ENCODE measurements around the gene OR2C1.

GRCh38 chr16:3401719-3402397, 46.2 kb downstream of the OR2C1 start:
- TF ChIP-seq, protein P1, sequence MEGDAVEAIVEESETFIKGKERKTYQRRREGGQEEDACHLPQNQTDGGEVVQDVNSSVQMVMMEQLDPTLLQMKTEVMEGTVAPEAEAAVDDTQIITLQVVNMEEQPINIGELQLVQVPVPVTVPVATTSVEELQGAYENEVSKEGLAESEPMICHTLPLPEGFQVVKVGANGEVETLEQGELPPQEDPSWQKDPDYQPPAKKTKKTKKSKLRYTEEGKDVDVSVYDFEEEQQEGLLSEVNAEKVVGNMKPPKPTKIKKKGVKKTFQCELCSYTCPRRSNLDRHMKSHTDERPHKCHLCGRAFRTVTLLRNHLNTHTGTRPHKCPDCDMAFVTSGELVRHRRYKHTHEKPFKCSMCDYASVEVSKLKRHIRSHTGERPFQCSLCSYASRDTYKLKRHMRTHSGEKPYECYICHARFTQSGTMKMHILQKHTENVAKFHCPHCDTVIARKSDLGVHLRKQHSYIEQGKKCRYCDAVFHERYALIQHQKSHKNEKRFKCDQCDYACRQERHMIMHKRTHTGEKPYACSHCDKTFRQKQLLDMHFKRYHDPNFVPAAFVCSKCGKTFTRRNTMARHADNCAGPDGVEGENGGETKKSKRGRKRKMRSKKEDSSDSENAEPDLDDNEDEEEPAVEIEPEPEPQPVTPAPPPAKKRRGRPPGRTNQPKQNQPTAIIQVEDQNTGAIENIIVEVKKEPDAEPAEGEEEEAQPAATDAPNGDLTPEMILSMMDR (IDR thresholded peaks at IDR 0.05): no peak
- TF ChIP-seq, protein P2, sequence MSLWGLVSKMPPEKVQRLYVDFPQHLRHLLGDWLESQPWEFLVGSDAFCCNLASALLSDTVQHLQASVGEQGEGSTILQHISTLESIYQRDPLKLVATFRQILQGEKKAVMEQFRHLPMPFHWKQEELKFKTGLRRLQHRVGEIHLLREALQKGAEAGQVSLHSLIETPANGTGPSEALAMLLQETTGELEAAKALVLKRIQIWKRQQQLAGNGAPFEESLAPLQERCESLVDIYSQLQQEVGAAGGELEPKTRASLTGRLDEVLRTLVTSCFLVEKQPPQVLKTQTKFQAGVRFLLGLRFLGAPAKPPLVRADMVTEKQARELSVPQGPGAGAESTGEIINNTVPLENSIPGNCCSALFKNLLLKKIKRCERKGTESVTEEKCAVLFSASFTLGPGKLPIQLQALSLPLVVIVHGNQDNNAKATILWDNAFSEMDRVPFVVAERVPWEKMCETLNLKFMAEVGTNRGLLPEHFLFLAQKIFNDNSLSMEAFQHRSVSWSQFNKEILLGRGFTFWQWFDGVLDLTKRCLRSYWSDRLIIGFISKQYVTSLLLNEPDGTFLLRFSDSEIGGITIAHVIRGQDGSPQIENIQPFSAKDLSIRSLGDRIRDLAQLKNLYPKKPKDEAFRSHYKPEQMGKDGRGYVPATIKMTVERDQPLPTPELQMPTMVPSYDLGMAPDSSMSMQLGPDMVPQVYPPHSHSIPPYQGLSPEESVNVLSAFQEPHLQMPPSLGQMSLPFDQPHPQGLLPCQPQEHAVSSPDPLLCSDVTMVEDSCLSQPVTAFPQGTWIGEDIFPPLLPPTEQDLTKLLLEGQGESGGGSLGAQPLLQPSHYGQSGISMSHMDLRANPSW (CRISPR knock-in tag; conservative IDR thresholded peaks at IDR 0.05; ENCODE audit: low read depth): no peak
- TF ChIP-seq, protein P3, sequence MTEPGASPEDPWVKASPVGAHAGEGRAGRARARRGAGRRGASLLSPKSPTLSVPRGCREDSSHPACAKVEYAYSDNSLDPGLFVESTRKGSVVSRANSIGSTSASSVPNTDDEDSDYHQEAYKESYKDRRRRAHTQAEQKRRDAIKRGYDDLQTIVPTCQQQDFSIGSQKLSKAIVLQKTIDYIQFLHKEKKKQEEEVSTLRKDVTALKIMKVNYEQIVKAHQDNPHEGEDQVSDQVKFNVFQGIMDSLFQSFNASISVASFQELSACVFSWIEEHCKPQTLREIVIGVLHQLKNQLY (CRISPR knock-in tag; IDR thresholded peaks at IDR 0.05): no peak
- TF ChIP-seq MAX (CRISPR knock-in tag; IDR thresholded peaks at IDR 0.05) (no peak), ZNF219 (CRISPR knock-in tag; IDR thresholded peaks at IDR 0.05; ENCODE audit: borderline replicate concordance) (no peak), MXD4 (CRISPR knock-in tag; IDR thresholded peaks at IDR 0.05; ENCODE audit: borderline replicate concordance) (no peak), PREB (CRISPR knock-in tag; IDR thresholded peaks at IDR 0.05; ENCODE audit: borderline replicate concordance) (no peak), EMX1 (CRISPR knock-in tag; IDR thresholded peaks at IDR 0.05) (no peak), NR2C2 (CRISPR knock-in tag; IDR thresholded peaks at IDR 0.05) (no peak)

Data from WTC11 (cell line).